ENCODE results near the gene GPC6. TPM values are rescaled to one million over a fixed set of nuclear protein-coding genes. Genes with fewer than 3 reads are reported as not detected.

Gene GPC6
- total RNA-seq, 5 donors from 2014 or later (not counting 1 experiment from before 2014, with no cell fraction given), result 0.03 to 0.18 (median 0.06) TPM; not detected in 2

- Histone ChIP-seq H3K36me3 (ENCODE audit: control insufficient read depth in 2 of 2, extremely low read depth in 1 of 2, insufficient read depth in 1 of 2, low read length in 1 of 2) (no peaks in the 10 kb centered on the region), H3K27ac (ENCODE audit: low read length) (no peak overlapping the region), H3K9me3 (no peaks in the 10 kb centered on the region), H3K4me1 (ENCODE audit: control insufficient read depth in 1 of 2, extremely low read depth in 1 of 2, insufficient read depth in 2 of 2, low read length in 2 of 2) (peaks cover 0 to 3% of the 10 kb centered on the region in 2 experiments), H3K4me3 (ENCODE audit: control insufficient read depth in 1 of 2, extremely low read depth in 1 of 2, low read length in 1 of 2) (no peak overlapping the region), H3K27me3 (replicated peaks in 1 of 2; ENCODE audit: control insufficient read depth in 2 of 2, extremely low read depth in 1 of 2, insufficient read depth in 2 of 2, low read length in 1 of 2) (peaks cover 0 to 5% of the 10 kb centered on the region in 2 experiments)
- H3K27ac Mint-ChIP-seq, result no peak overlapping the region
- DNase-seq (peak in 3 of 35 experiments; percentile 7 to 63 (median 10)), ATAC-seq (replicated peaks in 1 of 4) (peak; percentile 31 to 90 (median 80))
- H3K4me1 Mint-ChIP-seq, result peaks cover 6 to 7% (median 7%) of the 10 kb centered on the region in 3 donors
- CTCF ChIA-PET, result interaction anchor here (0.6 to 1.4 kb wide), 8 partner anchors 11 to 31 kb away, joined by 3 to 5 read pairs (median 3); no protein-coding TSS in a partner anchor
- H3K4me3 Mint-ChIP-seq, result no peak overlapping the region
- no peaks in the 10 kb centered on the region for H3K36me3 Mint-ChIP-seq
- 61% methylated on average over 3 of the region's 8 CpGs for whole genome bisulfite sequencing (ENCODE audit: insufficient coverage)
- POLR2A ChIA-PET, result interaction anchor here in 1 of 2 donors (0.6 kb wide), 1 partner anchor 112 kb away, joined by 3 read pairs; no protein-coding TSS in a partner anchor
- no peaks in the 10 kb centered on the region for H3K9me3 Mint-ChIP-seq
- peaks cover 0 to 6% of the 10 kb centered on the region in 2 donors for H3K27me3 Mint-ChIP-seq
These were observed 1119.0 kb downstream of the GPC6 start for GRCh38 chr13:94345374-94346195.

GRCh38 chr13:94346261-94347019, 1119.8 kb downstream of the GPC6 start:
- H3K9me3 ChIP-seq, result no peaks in the 10 kb centered on the region
- peaks cover 0 to 5% of the 10 kb centered on the region in 2 experiments for H3K27me3 ChIP-seq (replicated peaks in 1 of 2; ENCODE audit: control insufficient read depth in 2 of 2, extremely low read depth in 1 of 2, insufficient read depth in 2 of 2, low read length in 1 of 2)
- no peak overlapping the region for H3K4me3 ChIP-seq (ENCODE audit: control insufficient read depth in 1 of 2, extremely low read depth in 1 of 2, low read length in 1 of 2)
- H3K36me3 Mint-ChIP-seq, result no peaks in the 10 kb centered on the region
- no peak for ATAC-seq (replicated peaks in 1 of 4)
- H3K36me3 ChIP-seq (ENCODE audit: control insufficient read depth in 2 of 2, extremely low read depth in 1 of 2, insufficient read depth in 1 of 2, low read length in 1 of 2), result no peaks in the 10 kb centered on the region
- WGBS (ENCODE audit: insufficient coverage), result 100% methylated on average over 3 of the region's 13 CpGs
- peaks cover 9 to 10% (median 10%) of the 10 kb centered on the region in 3 donors for H3K4me1 Mint-ChIP-seq
- no peak for DNase-seq
- H3K9me3 Mint-ChIP-seq, result no peaks in the 10 kb centered on the region
- CTCF ChIA-PET, result interaction anchor here (0.5 to 1.4 kb wide), 10 partner anchors 10 to 970 kb away, joined by 3 to 8 read pairs (median 4); no protein-coding TSS in a partner anchor
- no peak overlapping the region for H3K27ac Mint-ChIP-seq
- no peak overlapping the region for H3K27ac ChIP-seq (ENCODE audit: low read length)
- peaks cover 0 to 6% of the 10 kb centered on the region in 2 donors for H3K27me3 Mint-ChIP-seq
- H3K4me1 ChIP-seq (ENCODE audit: control insufficient read depth in 1 of 2, extremely low read depth in 1 of 2, insufficient read depth in 2 of 2, low read length in 2 of 2), result peaks cover 0 to 3% of the 10 kb centered on the region in 2 experiments
- no peak overlapping the region for H3K4me3 Mint-ChIP-seq
- POLR2A ChIA-PET, result no interaction called here

- no peak overlapping the region for H3K4me3 ChIP-seq (ENCODE audit: control insufficient read depth in 1 of 2, extremely low read depth in 1 of 2, low read length in 1 of 2)
- H3K27me3 ChIP-seq (replicated peaks in 1 of 2; ENCODE audit: control insufficient read depth in 2 of 2, extremely low read depth in 1 of 2, insufficient read depth in 2 of 2, low read length in 1 of 2), result no peaks in the 10 kb centered on the region
- H3K27ac Mint-ChIP-seq, result no peak overlapping the region
- H3K36me3 Mint-ChIP-seq, result no peaks in the 10 kb centered on the region
- H3K36me3 ChIP-seq (ENCODE audit: control insufficient read depth in 2 of 2, extremely low read depth in 1 of 2, insufficient read depth in 1 of 2, low read length in 1 of 2), result no peaks in the 10 kb centered on the region
- H3K27me3 Mint-ChIP-seq, result peaks cover 0 to 6% of the 10 kb centered on the region in 2 donors
- ChIA-PET CTCF (interaction anchor here in 1 of 2 donors (0.7 to 1.2 kb wide), 3 partner anchors 12 to 269 kb away, joined by 3 to 11 read pairs (median 3); no protein-coding TSS in a partner anchor), POLR2A (no interaction called here)
- no peak overlapping the region for H3K4me3 Mint-ChIP-seq
- H3K9me3 Mint-ChIP-seq, result no peaks in the 10 kb centered on the region
- H3K4me1 Mint-ChIP-seq, result peaks cover 6 to 9% (median 8%) of the 10 kb centered on the region in 3 donors
- no peak overlapping the region for H3K27ac ChIP-seq (ENCODE audit: low read length)
- DNase-seq (no peak), ATAC-seq (replicated peaks in 1 of 4) (peak in 1 of 4 experiments; percentile 58)
- no peaks in the 10 kb centered on the region for H3K4me1 ChIP-seq (ENCODE audit: control insufficient read depth in 1 of 2, extremely low read depth in 1 of 2, insufficient read depth in 2 of 2, low read length in 2 of 2)
- no CpG with 5 or more reads among the region's 5 CpGs for WGBS (ENCODE audit: insufficient coverage)
- H3K9me3 ChIP-seq, result no peaks in the 10 kb centered on the region
These were observed 1124.8 kb downstream of the GPC6 start for GRCh38 chr13:94351292-94351990.

GRCh38 chr13:94352057-94352456, 1125.5 kb downstream of the GPC6 start:
- POLR2A ChIA-PET, result no interaction called here
- ATAC-seq (replicated peaks in 1 of 4) (no peak), DNase-seq (no peak)
- no CpG with 5 or more reads among the region's 3 CpGs for WGBS (ENCODE audit: insufficient coverage)
- Mint-ChIP-seq H3K27me3 (peaks cover 0 to 6% of the 10 kb centered on the region in 2 donors), H3K4me1 (peaks cover 6 to 9% (median 8%) of the 10 kb centered on the region in 3 donors), H3K27ac (no peak overlapping the region), H3K9me3 (no peaks in the 10 kb centered on the region), H3K36me3 (no peaks in the 10 kb centered on the region), H3K4me3 (no peak overlapping the region)
- Histone ChIP-seq H3K27me3 (replicated peaks in 1 of 2; ENCODE audit: control insufficient read depth in 2 of 2, extremely low read depth in 1 of 2, insufficient read depth in 2 of 2, low read length in 1 of 2) (no peaks in the 10 kb centered on the region), H3K4me3 (ENCODE audit: control insufficient read depth in 1 of 2, extremely low read depth in 1 of 2, low read length in 1 of 2) (no peak overlapping the region), H3K27ac (ENCODE audit: low read length) (no peak overlapping the region), H3K36me3 (ENCODE audit: control insufficient read depth in 2 of 2, extremely low read depth in 1 of 2, insufficient read depth in 1 of 2, low read length in 1 of 2) (no peaks in the 10 kb centered on the region), H3K9me3 (no peaks in the 10 kb centered on the region), H3K4me1 (ENCODE audit: control insufficient read depth in 1 of 2, extremely low read depth in 1 of 2, insufficient read depth in 2 of 2, low read length in 2 of 2) (no peaks in the 10 kb centered on the region)
- CTCF ChIA-PET, result interaction anchor here in 1 of 2 donors (0.7 to 1.2 kb wide), 3 partner anchors 12 to 268 kb away, joined by 3 to 11 read pairs (median 3); no protein-coding TSS in a partner anchor

- no peaks in the 10 kb centered on the region for H3K27me3 ChIP-seq (replicated peaks in 1 of 2; ENCODE audit: control insufficient read depth in 2 of 2, extremely low read depth in 1 of 2, insufficient read depth in 2 of 2, low read length in 1 of 2)
- ATAC-seq (replicated peaks in 1 of 4), result no peak
- Mint-ChIP-seq H3K9me3 (no peaks in the 10 kb centered on the region), H3K4me3 (no peak overlapping the region), H3K36me3 (no peaks in the 10 kb centered on the region), H3K27me3 (peaks cover 0 to 6% of the 10 kb centered on the region in 2 donors), H3K27ac (no peak overlapping the region), H3K4me1 (peaks cover 6 to 9% (median 8%) of the 10 kb centered on the region in 3 donors)
- no peaks in the 10 kb centered on the region for H3K36me3 ChIP-seq (ENCODE audit: control insufficient read depth in 2 of 2, extremely low read depth in 1 of 2, insufficient read depth in 1 of 2, low read length in 1 of 2)
- no peak overlapping the region for H3K27ac ChIP-seq (ENCODE audit: low read length)
- ChIA-PET CTCF (interaction anchor here in 1 of 2 donors (0.7 kb wide), 1 partner anchor 968 kb away, joined by 3 read pairs; no protein-coding TSS in a partner anchor), POLR2A (interaction anchor here in 1 of 2 donors (0.7 kb wide), 1 partner anchor 255 kb away, joined by 3 read pairs; no protein-coding TSS in a partner anchor)
- no peaks in the 10 kb centered on the region for H3K9me3 ChIP-seq
- H3K4me1 ChIP-seq (ENCODE audit: control insufficient read depth in 1 of 2, extremely low read depth in 1 of 2, insufficient read depth in 2 of 2, low read length in 2 of 2), result no peaks in the 10 kb centered on the region
- H3K4me3 ChIP-seq (ENCODE audit: control insufficient read depth in 1 of 2, extremely low read depth in 1 of 2, low read length in 1 of 2), result no peak overlapping the region
- DNase-seq, result no peak
- WGBS (ENCODE audit: insufficient coverage), result 100% methylated on average over 2 of the region's 8 CpGs
These were observed 1126.6 kb downstream of the GPC6 start for GRCh38 chr13:94353167-94353710.

Measured in T-cell (primary cell).